Astrocyte of the hippocampus (primary cell): ENCODE results near the gene GPR68.
"Not testable (repeated sequence)": the region's sequence is repeated elsewhere in the genome, so short reads cannot be mapped to it uniquely, and the experiment has no call there.

Experiments used
- DNase-seq: peaks from one replicate; pipeline ENCODE4 v3.0.0; 2011; ENCODE audit warnings: low read depth, low spot score

The GPR68 gene

GRCh38 chr14:91193069-91193468, 51.4 kb downstream of the GPR68 start:
- no peak for DNase-seq

GRCh38 chr14:91190853-91191252, 53.7 kb downstream of the GPR68 start:
- no peak for DNase-seq

- no peak for DNase-seq
Measured at GRCh38 chr14:91187271-91187670, 57.2 kb downstream of the GPR68 start.

GRCh38 chr14:91186515-91187066, 57.9 kb downstream of the GPR68 start:
- no peak for DNase-seq

GRCh38 chr14:91185721-91186120, 58.8 kb downstream of the GPR68 start:
- no peak for DNase-seq

- no peak for DNase-seq
Measured at GRCh38 chr14:91184559-91184958, 59.9 kb downstream of the GPR68 start.

- DNase-seq, result not testable (repeated sequence)
Measured at GRCh38 chr14:91182753-91183152, 61.8 kb downstream of the GPR68 start.
